Measurements from ENCODE around the gene GNAL.

GNAL gene

DNA sequence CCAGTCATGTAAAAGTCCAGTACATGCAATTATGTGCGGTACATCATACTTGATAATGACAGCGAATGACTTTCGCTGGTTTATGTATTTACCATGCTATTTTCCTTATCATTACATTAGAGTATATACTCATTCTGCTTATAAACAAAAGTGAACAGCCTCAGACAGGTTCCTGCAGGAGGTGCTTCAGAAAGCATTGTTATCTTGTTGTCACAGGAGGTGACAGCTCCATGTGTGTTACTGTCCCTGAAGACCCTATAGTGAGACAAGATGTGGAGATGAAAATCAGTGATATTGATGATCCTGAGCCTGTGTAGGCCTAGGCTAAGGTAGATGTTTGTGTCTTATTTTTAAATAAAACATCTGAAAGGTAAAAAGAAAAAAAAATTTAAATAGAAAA, 234.4 kb downstream of the GNAL start:
- DNase-seq, result no peak

DNA sequence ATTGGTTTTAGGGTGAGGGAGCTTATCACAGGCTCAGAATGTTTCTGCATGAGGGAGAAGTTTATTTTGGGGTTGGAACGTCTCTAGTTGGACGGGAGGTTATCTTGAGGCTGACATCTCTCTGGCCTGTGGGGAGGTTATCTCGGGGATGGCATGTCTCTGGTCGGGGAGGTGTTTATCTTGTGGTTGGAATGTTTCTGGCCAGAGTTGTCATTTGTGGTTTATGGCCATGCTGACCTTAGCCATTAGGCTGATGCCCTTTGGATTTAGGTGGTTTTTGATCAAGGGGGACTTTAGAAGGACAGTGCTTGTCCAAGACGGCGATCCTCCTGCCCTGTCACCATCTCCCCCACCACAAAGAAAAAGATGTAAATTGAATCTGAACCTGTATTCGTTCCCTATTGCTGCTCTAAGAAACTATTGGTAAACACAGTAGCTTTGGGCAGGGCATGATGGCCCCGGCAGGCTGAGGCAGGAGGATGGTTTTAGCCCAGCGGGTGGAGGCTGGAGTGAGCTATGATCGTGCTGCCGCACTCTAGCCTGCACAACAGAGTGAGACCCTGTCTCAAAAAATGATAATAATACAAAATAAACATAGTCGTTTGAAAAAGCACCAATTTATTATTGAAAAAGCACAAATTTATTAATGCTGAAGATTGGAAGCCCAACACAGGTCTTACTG, 236.9 kb downstream of the GNAL start:
- no peak for DNase-seq

DNA sequence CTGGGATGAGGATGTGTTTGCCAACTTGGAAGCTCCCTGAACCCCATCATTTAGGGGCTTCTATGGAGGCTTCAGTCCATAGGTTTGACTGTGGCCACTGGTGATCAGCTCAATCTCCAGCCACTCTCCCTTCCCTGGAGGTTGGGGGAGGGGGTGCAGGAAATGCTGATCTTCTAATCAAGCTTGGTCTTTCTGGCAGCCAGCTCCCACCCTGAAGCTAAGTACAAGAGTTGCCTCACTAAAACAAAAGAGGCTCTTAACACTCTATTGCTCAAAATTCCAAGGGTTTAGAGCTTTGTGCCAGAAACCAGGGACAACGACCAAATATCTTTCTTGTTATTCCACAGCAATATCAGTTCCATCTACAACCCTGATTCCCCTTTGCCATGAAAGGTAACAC, 238.4 kb downstream of the GNAL start:
- no peak for DNase-seq

DNA sequence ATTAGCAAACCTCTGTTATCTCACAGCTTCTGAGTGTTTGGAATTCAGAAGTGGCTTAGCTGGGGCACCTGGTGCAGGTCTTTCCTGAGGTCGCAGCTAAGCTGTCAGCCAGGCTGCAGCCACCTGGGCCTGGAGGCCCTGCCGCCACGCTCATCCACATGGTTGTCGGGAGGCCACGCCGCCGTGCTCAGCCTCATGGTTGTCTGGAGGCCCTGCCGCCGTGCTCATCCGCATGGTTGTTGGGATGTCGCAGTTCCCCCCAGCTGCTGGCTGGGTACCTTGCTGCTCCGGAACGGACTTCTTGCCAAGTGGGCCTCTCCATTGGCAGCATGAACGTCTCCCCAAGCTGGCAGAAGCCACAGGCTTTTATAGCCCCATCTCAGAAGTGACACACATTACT, 243.3 kb downstream of the GNAL start:
- DNase-seq, result no peak

Data from CD4-positive, alpha-beta T cell treated with Interleukin-17A for 4 hours (primary cell).